K562 (cell line): Measurements from ENCODE around the gene ERVFRD-1. TPM values are rescaled to one million over a fixed set of nuclear protein-coding genes. Genes with fewer than 3 reads are reported as not detected.
A peak's percentile ranks its signal among the peaks of the same experiment; 100 is the strongest.

Experiments
- GTF3C2 ChIP-seq: IDR thresholded peaks from 3 replicates; pipeline ENCODE4 v1.6.1; 2011; ENCODE audit warnings: borderline replicate concordance, mild to moderate bottlenecking, moderate library complexity; ENCODE audit not compliant: insufficient read length; ENCODE audit errors: extremely low read depth
- HMG20B ChIP-seq: fragments of 250-450 bp; sonication (Bioruptor Pico); IDR thresholded peaks from 2 replicates; pipeline ENCODE4 v1.5.0; 2021; ENCODE audit warnings: mild to moderate bottlenecking
- KAT8 ChIP-seq: fragments of 450-650 bp; IDR thresholded peaks from 2 replicates; pipeline ENCODE4 v1.6.1; 2016; ENCODE audit warnings: low read depth, mild to moderate bottlenecking
- NCOA1 ChIP-seq: fragments of 450-650 bp; IDR thresholded peaks from 2 replicates; pipeline ENCODE4 v1.6.1; 2016; ENCODE audit warnings: low read depth
- NUFIP1 ChIP-seq: fragments of 450-650 bp; IDR thresholded peaks from 2 replicates; pipeline ENCODE4 v1.6.1; 2018; ENCODE audit not compliant: partially characterized antibody
- SAFB ChIP-seq: fragments of 200-400 bp; formaldehyde crosslinking; IDR thresholded peaks from 2 replicates; pipeline ENCODE4 v1.6.1; 2017; ENCODE audit warnings: low read depth, low read length, borderline replicate concordance
- SMARCC2 ChIP-seq: fragments of 450-650 bp; IDR thresholded peaks from 2 replicates; pipeline ENCODE4 v1.6.1; 2017; ENCODE audit warnings: antibody characterized with exemption, moderate library complexity, mild to moderate bottlenecking, low read depth
- TARDBP ChIP-seq: fragments of 450-650 bp; IDR thresholded peaks from 2 replicates; pipeline ENCODE4 v1.6.1; 2016
- TBP ChIP-seq: optimal IDR thresholded peaks from 2 replicates; pipeline ENCODE3; 2011; ENCODE audit warnings: low read depth, low read length, improper control_type of control experiment
- TCFL5 ChIP-seq: fragments of 250-450 bp; sonication (Bioruptor Pico); conservative IDR thresholded peaks from 2 replicates; pipeline ENCODE4 v1.6.1; 2021; ENCODE audit warnings: mild to moderate bottlenecking, moderate library complexity, matching md5 sums
- THAP12 ChIP-seq: fragments of 250-450 bp; sonication (Bioruptor Pico); IDR thresholded peaks from 2 replicates; pipeline ENCODE4 v1.9.0; 2021; ENCODE audit warnings: mild to moderate bottlenecking, inconsistent platforms
- XRCC3 ChIP-seq: fragments of 450-650 bp; IDR thresholded peaks from 2 replicates; pipeline ENCODE4 v1.6.1; 2017; ENCODE audit warnings: mild to moderate bottlenecking, moderate library complexity
- XRCC4 ChIP-seq: IDR thresholded peaks from one replicate; pipeline ENCODE4 v1.6.1; 2011; ENCODE audit not compliant: insufficient read depth, insufficient read length; ENCODE audit errors: extremely low read depth
- ZFP36 ChIP-seq: fragments of 150-350 bp; IDR thresholded peaks from 2 replicates; pipeline ENCODE4 v1.6.1; 2018; ENCODE audit warnings: low read length, low read depth; ENCODE audit not compliant: partially characterized antibody
- ZNF561 ChIP-seq: fragments of 450-650 bp; formaldehyde crosslinking; conservative IDR thresholded peaks from 2 replicates; pipeline ENCODE4 v1.4.0; 2020; ENCODE audit warnings: mild to moderate bottlenecking, moderate library complexity
- ZNF699 ChIP-seq: fragments of 250-450 bp; sonication (Bioruptor Pico); IDR thresholded peaks from 2 replicates; pipeline ENCODE4 v1.8.0; 2021; ENCODE audit warnings: mild to moderate bottlenecking, moderate library complexity; ENCODE audit not compliant: insufficient replicate concordance
- ZNF830 ChIP-seq: fragments of 250-450 bp; sonication (Bioruptor Pico); IDR thresholded peaks from 2 replicates; pipeline ENCODE4 v1.5.0; 2021; ENCODE audit warnings: mild to moderate bottlenecking
- polyA plus RNA-seq, 8 experiments: library from polyadenylated mRNA; depleted of rRNA in 4 of 8; stranded (reverse) in 5 of 8; unstranded in 3 of 8; fragments of >200 nt; fragmentation: Nextera tagmentation in 2 of 8; fragmentation: Illumina TruSeq in 1 of 8; extraction: Ambion mirVana in 2 of 8; extraction: Trizol in 1 of 8; gene quantifications; 2 replicates each; pipeline versions ENCODE4 v1.2.1 to v1.2.3, GENCODE V29; 2011 to 2014; ENCODE audit warnings: inconsistent platforms in 1 of 8, missing spikeins in 1 of 8
- total RNA-seq, 7 experiments: library from RNA; depleted of rRNA in 6 of 7; stranded (reverse); fragments of >200 nt in 6 of 7; fragmentation: Illumina TruSeq in 2 of 7; extraction: Trizol in 2 of 7; gene quantifications; 2 replicates each; pipeline versions ENCODE4 v1.2.1 to v1.2.3, GENCODE V29; 2011 to 2021; ENCODE audit warnings: low replicate concordance in 1 of 7
- TF ChIP-seq, protein P1 (sequence below): fragments of 250-450 bp; sonication (Bioruptor Pico); IDR thresholded peaks from 2 replicates; pipeline ENCODE4 v1.4.0; 2020; ENCODE audit warnings: borderline replicate concordance
- TF ChIP-seq, protein P2 (sequence below): fragments of 250-450 bp; sonication (Bioruptor Pico); IDR thresholded peaks from 2 replicates; pipeline ENCODE4 v1.5.0; 2021
- TF ChIP-seq, protein P3 (sequence below): IDR thresholded peaks from 2 replicates; pipeline ENCODE4 v1.6.1; 2011; ENCODE audit not compliant: insufficient read length; ENCODE audit errors: extremely low read depth

Gene ERVFRD-1
- total and polyA plus RNA-seq, 9 of the 15 experiments (the other 6 are each of a cell fraction or from before 2014, with no cell fraction given) = 0.05 to 0.14 (median 0.09) TPM; not detected in 2

- TF ChIP-seq, protein P1, sequence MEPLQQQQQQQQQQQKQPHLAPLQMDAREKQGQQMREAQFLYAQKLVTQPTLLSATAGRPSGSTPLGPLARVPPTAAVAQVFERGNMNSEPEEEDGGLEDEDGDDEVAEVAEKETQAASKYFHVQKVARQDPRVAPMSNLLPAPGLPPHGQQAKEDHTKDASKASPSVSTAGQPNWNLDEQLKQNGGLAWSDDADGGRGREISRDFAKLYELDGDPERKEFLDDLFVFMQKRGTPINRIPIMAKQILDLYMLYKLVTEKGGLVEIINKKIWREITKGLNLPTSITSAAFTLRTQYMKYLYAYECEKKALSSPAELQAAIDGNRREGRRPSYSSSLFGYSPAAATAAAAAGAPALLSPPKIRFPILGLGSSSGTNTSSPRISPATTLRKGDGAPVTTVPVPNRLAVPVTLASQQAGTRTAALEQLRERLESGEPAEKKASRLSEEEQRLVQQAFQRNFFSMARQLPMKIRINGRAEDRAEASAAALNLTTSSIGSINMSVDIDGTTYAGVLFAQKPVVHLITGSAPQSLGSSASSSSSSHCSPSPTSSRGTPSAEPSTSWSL (CRISPR knock-in tag) = no peak; the same call in 1 of the 2 replicates
- peak; percentile 78; the same call in 1 of the 2 replicates for TF ChIP-seq TARDBP
- TF ChIP-seq ZFP36 = no peak
- TF ChIP-seq ZNF699 (CRISPR knock-in tag) = no peak
- TF ChIP-seq TBP = peak; percentile 80
- no peak for TF ChIP-seq NCOA1
- peak; percentile 77 for TF ChIP-seq SAFB
- TF ChIP-seq TCFL5 (CRISPR knock-in tag) = no peak
- TF ChIP-seq XRCC3 = no peak
- TF ChIP-seq KAT8 = no peak
- TF ChIP-seq XRCC4 = no peak
- peak; percentile 35; the same call in 1 of the 2 replicates for TF ChIP-seq THAP12 (CRISPR knock-in tag)
- no peak for TF ChIP-seq ZNF830 (CRISPR knock-in tag)
- no peak for TF ChIP-seq SMARCC2
- TF ChIP-seq GTF3C2 = no peak
- no peak for TF ChIP-seq NUFIP1
- TF ChIP-seq ZNF561 (CRISPR knock-in tag) = no peak
- TF ChIP-seq, protein P2, sequence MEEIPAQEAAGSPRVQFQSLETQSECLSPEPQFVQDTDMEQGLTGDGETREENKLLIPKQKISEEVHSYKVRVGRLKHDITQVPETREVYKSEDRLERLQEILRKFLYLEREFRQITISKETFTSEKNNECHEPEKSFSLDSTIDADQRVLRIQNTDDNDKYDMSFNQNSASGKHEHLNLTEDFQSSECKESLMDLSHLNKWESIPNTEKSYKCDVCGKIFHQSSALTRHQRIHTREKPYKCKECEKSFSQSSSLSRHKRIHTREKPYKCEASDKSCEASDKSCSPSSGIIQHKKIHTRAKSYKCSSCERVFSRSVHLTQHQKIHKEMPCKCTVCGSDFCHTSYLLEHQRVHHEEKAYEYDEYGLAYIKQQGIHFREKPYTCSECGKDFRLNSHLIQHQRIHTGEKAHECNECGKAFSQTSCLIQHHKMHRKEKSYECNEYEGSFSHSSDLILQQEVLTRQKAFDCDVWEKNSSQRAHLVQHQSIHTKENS = no peak
- TF ChIP-seq HMG20B = no peak
- TF ChIP-seq, protein P3, sequence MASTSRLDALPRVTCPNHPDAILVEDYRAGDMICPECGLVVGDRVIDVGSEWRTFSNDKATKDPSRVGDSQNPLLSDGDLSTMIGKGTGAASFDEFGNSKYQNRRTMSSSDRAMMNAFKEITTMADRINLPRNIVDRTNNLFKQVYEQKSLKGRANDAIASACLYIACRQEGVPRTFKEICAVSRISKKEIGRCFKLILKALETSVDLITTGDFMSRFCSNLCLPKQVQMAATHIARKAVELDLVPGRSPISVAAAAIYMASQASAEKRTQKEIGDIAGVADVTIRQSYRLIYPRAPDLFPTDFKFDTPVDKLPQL = no peak
Measured at GRCh38 chr6:11093626-11094410, 17.7 kb downstream of the ERVFRD-1 start, which contains the start of gene SMIM13 (continued).
